HG03025 (cell line): ENCODE data around the gene CCDC182.

ENCODE experiments used
- ATAC-seq: cut with Tn5 transposase; IDR thresholded peaks from one replicate; pipeline ENCODE4 v1.9.1; 2021; ENCODE audit warnings: mild to moderate bottlenecking, moderate library complexity; ENCODE audit not compliant: unreplicated experiment, low FRiP score

CCDC182 gene

GRCh38 chr17:57758654-57759053 lies 13.6 kb upstream of the CCDC182 start:
- ATAC-seq = no peak

- ATAC-seq = no peak
These were observed 12.6 kb upstream of the CCDC182 start for GRCh38 chr17:57757735-57758134.

- ATAC-seq = no peak
These were observed 11.9 kb upstream of the CCDC182 start for GRCh38 chr17:57756951-57757350.

GRCh38 chr17:57755480-57756070 lies 10.5 kb upstream of the CCDC182 start:
- ATAC-seq = no peak

- ATAC-seq = no peak
These were observed 7.2 kb upstream of the CCDC182 start for GRCh38 chr17:57752031-57752905.

GRCh38 chr17:57751348-57751971 lies 6.4 kb upstream of the CCDC182 start:
- no peak for ATAC-seq

GRCh38 chr17:57750895-57751294 lies 5.8 kb upstream of the CCDC182 start:
- no peak for ATAC-seq

GRCh38 chr17:57750109-57750871 lies 5.2 kb upstream of the CCDC182 start:
- no peak for ATAC-seq

- no peak for ATAC-seq
These were observed 4.6 kb upstream of the CCDC182 start for GRCh38 chr17:57749701-57750100.

GRCh38 chr17:57747221-57748017 lies 2.3 kb upstream of the CCDC182 start:
- no peak for ATAC-seq

- ATAC-seq = no peak
These were observed 1.1 kb upstream of the CCDC182 start for GRCh38 chr17:57746221-57746620.

- ATAC-seq = no peak
These were observed 616 bp downstream of the CCDC182 start for GRCh38 chr17:57744195-57745170.

GRCh38 chr17:57740235-57740528 lies 4.9 kb downstream of the CCDC182 start:
- no peak for ATAC-seq

GRCh38 chr17:57739402-57740234 lies 5.5 kb downstream of the CCDC182 start:
- no peak for ATAC-seq

- no peak for ATAC-seq
These were observed 7.6 kb downstream of the CCDC182 start for GRCh38 chr17:57737450-57737849.

- ATAC-seq = no peak
These were observed 9.4 kb downstream of the CCDC182 start for GRCh38 chr17:57735707-57736106.

- ATAC-seq = no peak
These were observed 9.9 kb downstream of the CCDC182 start for GRCh38 chr17:57735230-57735629.

GRCh38 chr17:57733085-57733484 lies 12.0 kb downstream of the CCDC182 start:
- ATAC-seq = no peak
